Activated CD4-positive, alpha-beta T cell treated with anti-CD3 and anti-CD28 coated beads, Interleukin-2, amount 50 U/mL, for 4 hours (primary cell): ENCODE results near the gene SYNGR4.
A peak's percentile ranks its signal among the peaks of the same experiment; 100 is the strongest.
"Not testable (repeated sequence)": the region's sequence is repeated elsewhere in the genome, so short reads cannot be mapped to it uniquely, and the experiment has no call there.

Experiments
- DNase-seq, 2 experiments: peaks; one replicate each; pipeline ENCODE4 v3.0.0-alpha.2; 2020

Gene SYNGR4

GRCh38 chr19:48363810-48364597, at the start of gene SYNGR4, which contains the start of gene TMEM143:
TSS of gene SYNGR4 (plus strand) at chr19:48364367. CDS start at chr19:48365843, 1,476 bp downstream.
TSS of gene TMEM143 (minus strand) at chr19:48363940. CDS start at chr19:48363920, 20 bp downstream.
- DNase-seq = peak; percentile 94 to 97

GRCh38 chr19:48315712-48316111, 48.5 kb upstream of the SYNGR4 start:
- no peak for DNase-seq

DNA sequence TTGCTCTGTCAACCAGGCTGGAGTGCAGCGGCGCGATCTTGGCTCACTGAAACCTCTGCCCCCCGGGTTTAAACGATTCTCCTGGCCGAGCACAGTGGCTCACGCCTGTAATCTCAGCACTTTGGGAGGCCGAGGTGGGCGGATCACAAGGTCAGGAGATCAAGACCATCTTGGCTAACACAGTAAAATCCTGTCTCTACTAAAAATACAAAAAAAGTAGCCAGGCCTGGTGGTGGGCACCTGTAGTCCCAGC, 46.5 kb upstream of the SYNGR4 start:
- DNase-seq = not testable (repeated sequence)

- no peak for DNase-seq
These were observed 45.7 kb upstream of the SYNGR4 start for GRCh38 chr19:48318286-48318987.

- DNase-seq = peak; percentile 71 to 72
These were observed 44.3 kb upstream of the SYNGR4 start for GRCh38 chr19:48319647-48320541.

GRCh38 chr19:48321372-48321621, 42.9 kb upstream of the SYNGR4 start:
- peak; percentile 95 to 96 for DNase-seq

GRCh38 chr19:48321622-48322591, 42.3 kb upstream of the SYNGR4 start:
- DNase-seq = peak; percentile 99

- DNase-seq = peak; percentile 82
These were observed 38.8 kb upstream of the SYNGR4 start, which contains the start of gene EMP3 for GRCh38 chr19:48325265-48325910. TSS of gene EMP3 (plus strand) at chr19:48325552. CDS start at chr19:48326845, 1,293 bp downstream.

- DNase-seq = peak; percentile 30
These were observed 34.8 kb upstream of the SYNGR4 start for GRCh38 chr19:48329167-48329891.

- peak; percentile 70 to 73 for DNase-seq
These were observed 34.0 kb upstream of the SYNGR4 start for GRCh38 chr19:48330012-48330681.

DNA sequence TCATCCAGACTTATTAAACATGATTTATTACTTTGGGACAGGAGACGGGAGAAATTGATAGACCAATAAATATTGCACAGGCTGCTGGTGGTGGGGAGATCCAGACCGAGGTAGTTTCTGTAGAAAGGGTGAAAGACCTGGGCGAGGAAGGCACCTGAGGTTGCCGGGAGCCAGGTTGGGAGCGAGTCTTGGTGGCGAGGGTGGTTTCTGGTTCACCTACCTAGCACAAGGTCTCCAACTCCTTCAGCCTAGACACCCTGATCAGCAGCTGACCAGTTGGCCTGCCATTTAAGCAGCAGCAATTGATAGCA, 31.9 kb upstream of the SYNGR4 start:
- no peak for DNase-seq

GRCh38 chr19:48332662-48333466, 31.3 kb upstream of the SYNGR4 start:
- peak; percentile 94 to 95 for DNase-seq

DNA sequence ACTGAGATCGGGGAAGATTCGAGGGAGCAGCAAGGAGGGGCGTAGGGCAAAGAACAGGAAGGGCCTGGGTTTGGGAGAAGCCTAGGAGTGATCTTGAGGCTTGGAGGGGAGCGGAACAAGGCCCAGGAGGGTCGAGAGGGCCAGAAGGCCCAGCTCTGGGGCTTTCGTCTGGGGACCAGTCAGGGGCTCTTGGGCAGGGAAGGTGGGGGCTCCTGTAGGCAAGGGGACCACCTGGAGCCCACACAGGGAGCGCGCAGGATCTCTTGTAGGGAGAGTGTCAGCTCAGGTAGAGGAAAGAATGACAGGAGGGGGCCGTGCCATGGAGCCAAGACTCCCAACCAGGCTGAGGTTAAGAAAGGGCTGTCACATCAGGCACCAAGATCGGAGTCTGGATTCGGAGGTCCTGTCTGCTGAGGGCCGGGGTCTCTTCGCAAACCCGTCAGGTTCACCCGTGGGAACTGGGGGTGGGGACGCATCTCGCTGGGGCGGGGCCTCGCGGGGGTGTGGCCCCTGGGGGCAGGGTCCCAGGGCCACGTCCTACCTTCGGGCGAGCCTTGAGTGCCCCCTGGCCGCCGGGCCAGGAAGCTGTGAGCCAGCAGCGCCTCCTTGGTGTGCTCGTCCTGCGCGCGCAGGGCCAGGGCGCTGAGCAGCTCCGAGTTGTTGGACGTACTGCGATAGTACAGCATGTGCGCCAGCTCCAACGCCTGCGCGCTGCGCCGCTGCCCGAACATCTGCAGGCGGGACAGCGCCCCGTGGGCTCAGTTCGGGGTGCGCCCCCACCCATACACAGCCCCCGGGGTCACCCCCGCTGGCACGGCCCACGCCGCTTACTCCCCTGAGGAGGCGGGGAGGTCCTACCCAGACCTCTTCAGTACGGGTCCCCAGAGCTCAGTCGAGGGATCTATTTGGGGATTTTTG, 30.4 kb upstream of the SYNGR4 start:
- DNase-seq = peak; percentile 92 to 93

GRCh38 chr19:48338253-48338755, 25.9 kb upstream of the SYNGR4 start:
- DNase-seq = no peak

DNA sequence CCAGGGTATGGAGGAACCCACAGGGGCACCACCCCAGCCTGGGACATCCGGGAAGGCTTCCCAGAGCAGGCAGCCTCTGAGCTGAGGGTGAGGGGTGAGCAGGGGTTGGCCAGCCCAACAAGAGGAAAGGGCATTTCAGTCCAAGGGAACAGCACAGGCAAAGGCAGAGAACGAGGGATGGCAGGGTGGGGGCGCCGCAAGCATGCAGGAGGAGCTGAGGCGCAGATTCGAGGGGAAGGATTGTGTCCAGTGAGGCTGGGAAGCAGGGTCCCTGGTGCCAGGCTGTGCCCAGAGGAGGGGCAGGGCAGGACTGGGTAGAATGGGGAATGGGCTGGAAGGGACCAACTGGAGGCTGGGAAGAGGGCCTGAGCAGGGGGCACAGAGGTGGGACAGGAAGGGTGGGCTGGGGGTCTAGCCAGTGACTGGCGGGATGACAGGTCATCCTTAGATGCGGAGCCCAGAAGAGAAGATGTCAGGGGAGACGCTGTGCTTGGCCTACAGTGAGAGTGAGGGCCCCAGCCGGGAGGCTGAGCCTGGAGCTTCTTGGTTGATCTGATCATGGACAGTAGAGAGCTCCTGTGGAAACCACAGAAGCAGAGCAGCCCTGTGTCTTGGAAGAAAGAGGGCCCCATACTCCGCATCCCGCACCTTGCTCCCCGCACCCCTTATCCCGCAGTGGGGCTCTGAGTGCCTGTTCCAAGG, 25.2 kb upstream of the SYNGR4 start:
- DNase-seq = no peak

DNA sequence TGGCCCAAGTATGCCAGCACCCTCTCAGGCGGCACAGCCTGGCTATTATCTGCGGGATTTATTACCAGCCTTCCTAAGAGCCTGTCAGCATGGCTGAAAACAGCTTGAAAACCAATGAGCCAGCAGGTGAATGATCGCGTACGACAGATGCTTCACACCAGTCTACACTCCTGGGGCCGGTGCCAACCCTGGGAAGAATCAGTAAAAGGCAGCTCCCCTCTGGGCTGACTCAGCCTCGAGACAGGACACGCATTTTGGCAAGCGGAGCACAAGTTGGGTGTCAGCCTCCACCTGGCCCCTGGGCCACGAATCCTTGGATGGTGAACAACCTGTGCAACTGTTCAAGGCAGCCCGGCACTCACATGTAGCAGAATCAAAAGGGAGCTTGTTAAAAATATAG, 23.2 kb upstream of the SYNGR4 start:
- DNase-seq = no peak

DNA sequence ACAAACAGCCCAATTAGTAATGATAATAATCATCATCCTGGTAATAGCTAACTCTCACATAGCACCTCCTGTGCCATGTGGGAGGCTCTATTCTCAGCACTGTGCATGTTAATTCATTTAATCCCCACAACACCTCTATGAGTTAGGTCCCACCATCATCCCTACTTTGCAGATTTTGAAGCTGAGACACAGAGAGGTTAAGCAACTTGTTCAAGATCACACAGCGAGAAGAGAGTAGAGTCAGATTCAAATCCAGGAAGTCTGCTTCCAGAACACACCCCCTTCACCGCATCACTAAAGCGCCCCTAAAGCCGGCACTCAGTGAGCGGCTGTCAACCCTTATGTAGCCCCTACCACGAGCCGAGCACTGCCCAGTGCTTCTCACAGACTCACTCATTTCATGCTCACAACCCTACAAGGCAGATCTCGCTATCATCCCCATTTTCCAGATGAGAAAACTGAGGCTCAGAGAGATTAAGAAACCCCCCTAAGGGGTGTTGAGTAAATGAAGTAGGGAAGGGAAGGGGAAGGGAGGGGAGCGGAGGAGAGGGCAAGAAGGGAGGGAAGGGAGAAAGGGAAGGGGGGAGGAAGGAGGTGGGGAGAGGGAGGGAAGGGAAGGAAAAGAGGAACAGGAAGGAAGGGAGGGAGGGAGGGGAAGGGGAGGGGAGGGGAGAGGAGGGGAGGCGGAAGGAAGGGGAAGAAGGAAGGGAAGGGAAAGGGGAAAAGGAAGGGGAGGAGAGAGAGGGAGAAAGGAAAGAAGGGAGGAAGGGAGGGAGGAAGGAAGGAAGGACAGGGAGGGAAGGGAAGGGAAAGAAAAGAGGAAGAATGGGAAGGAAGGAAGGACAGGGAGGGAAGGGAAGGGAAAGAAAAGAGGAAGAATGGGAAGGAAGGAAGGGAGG, 22.4 kb upstream of the SYNGR4 start:
- no peak for DNase-seq
